NCI-H128 (cell line): ENCODE results near the gene SYNE1.

Source experiments
- DNase-seq: peaks from one replicate; lab custom pipeline; 2025; ENCODE audit not compliant: unreplicated experiment; lab: John Stamatoyannopoulos, UW

SYNE1 gene

DNA sequence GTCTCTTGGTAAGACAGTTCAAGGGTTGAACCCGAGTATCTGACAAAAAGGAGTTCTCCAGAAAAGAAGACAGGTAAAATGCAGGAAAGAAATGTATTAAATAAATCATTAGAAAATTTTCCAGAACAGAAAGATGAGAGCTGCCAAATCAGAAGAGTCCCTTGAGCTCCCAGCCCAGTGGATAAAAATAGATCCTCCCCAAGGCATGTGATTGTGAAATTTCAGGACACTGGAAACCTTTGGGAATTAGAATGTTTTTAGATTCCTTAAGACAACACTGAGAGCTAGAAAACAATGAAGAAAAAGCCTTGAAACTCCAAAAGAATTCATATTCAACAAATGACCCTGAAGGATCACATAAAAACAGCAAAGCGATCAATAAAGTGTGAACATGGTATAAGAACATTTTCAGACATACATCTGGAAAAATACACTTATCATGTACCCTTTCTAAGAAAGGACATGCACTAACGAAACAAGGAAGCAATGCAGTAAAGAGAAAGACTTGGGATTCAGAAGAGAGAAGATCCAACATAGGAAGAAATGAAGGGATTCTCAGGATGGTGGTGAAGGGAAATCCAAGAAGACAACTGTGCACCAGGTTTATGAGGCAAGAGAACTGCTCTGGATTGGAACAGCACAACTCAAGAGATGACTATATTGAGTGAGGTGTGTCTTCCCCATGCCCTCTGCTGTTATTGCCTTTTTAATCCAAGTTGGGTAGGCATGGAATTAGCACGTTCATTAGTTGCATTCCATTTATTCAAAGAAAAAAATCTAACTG, 390.4 kb downstream of the SYNE1 start:
- DNase-seq, result no peak

DNA sequence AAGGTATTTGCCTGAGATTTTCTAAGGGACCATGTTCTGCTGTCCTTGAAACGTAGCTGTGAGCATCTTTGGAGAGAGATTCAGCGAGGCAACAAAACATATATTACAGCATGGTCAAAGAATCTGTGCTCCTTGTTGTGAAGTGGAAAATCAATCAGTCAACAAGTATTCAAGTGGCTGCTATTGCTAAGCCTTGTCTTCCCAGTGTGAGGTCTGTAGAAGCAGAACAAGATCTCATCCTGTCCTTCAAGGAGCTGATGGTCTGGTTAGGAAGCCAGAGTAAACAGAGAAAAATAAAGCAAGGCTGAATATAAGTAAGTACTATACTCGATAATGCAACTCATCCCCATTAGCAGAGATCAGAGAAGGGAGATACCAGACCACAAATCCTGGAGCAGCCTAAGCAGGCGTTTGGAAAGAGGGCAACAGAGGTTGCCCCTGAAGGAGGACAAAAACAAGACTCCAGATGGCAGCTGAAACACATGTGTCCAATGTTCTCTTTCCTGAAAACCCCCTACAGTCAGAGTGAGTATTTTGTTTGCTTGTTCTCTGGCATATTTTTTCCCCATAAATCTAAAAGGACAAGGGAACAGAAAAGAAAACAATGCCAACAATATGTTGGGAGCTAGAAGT, 392.0 kb downstream of the SYNE1 start:
- DNase-seq, result no peak

DNA sequence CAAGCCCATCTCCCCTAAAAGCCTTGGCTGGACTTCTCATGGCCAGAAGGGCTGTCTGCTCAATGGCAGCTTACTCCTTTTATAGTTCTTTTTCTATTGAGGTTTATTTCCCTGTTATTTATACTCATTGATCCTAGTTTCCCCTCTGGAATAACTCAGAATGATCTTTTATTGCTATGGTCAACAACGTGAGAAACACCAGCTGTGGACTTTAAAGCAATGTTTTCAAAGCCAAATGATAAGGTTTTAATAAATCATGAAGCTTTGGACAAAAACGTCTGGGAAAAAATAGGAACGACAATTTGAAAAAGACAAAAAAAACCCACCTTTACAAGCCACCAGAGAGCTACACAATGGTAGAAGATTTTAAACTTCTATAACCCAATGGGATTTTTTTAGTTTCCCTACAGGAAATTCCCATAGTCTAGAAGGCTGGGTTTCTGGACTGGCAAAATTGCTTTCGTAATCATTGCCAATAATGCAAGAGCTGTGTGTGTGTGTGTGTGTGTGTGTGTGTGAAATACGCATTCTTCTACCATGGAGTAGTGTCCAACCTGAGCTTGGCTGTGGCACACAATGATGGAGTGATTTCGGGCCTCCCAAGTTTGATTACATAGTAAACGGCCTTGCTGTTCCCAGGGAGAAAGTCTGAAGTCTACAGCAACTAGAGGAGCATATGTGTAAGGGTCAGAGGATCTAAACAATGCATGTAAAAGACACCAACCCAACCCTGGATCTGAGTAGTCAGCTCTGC, 396.0 kb downstream of the SYNE1 start:
- no peak for DNase-seq

DNA sequence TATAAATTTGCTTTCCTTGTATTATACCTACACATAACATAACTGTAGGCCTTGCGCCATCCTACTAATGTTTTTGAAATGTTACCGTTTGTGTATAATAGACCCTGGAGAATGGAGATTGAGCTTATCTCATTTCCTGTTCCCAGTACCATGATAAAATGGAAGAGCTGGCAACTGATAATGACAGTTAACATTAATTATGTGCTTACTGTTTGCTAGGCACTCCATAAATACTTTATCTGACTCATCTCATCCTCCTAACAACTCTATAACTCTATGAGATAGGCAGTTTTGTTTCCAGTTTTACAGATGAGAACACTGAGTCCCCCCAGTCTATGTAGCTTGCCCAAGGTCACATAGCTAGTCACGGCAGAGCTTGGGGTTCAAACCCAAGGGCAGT, 396.7 kb downstream of the SYNE1 start:
- DNase-seq, result no peak

DNA sequence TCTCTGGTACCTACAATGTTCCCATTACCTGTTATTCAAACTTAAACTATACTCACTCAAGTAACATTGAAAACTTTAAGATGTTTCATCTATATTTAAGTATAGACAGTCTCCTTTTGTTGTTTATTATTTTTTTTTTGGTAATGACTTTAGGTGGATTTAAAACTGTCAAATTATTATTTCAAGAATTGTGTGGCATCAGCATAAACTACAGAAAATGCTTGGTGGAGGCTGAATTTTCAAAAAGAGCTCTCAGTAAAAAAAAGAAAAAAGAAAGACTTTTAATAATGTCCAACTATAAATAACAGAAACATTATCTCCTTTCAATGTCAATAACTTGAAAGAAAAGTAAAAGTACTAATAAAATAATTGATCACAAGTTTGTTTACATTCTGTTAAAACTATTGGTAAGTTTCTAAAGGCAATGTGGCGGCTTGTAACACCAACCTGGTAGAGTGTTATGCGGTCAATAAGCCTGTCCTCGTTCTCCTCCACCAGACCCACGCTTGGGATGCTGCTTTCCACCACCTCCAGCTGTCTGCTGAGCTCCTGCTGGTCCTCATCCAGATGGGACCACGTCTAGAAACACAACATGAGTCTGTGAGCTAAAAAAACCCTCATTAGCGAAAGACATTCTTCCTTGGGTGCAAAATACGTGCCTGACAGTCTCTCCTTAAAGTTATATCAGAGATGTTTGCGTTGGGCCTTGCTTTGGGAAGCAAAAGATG, 400.6 kb downstream of the SYNE1 start:
- no peak for DNase-seq

DNA sequence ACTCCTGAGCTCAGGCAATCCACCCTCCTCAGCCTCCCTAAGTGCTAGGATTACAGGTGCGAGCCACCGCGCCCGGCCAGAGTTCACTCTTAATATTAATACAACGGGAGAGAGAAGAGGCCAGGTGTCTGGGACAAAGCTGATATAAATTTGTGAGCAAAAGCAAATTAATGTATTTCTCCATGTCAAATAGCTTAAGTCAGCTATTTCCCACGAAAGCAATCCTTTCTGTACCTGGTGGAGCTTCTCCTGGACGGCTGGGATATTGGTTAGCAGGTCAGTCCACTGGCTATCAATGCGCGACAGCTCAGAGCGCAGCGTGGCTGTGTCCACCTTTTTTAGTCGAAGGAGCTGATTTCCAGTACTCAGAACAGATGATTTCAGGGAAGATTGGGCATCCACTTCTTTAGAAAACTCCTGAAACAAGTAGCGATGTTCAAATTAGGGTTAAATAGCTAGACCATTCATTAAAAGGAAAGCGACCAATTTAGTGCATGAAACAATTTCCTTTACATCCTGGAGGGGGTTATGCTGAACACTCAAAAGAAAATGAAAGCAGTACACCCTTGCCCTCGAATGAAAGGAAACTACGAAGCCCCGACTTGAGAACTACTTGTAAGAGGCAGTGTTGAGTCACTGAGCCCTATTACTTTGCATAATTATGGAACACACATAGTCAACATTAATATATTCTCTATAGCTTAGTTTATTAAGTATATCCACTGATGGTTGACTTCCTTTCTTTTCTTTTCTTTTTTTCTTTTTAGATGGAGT, 403.4 kb downstream of the SYNE1 start:
- DNase-seq, result no peak

DNA sequence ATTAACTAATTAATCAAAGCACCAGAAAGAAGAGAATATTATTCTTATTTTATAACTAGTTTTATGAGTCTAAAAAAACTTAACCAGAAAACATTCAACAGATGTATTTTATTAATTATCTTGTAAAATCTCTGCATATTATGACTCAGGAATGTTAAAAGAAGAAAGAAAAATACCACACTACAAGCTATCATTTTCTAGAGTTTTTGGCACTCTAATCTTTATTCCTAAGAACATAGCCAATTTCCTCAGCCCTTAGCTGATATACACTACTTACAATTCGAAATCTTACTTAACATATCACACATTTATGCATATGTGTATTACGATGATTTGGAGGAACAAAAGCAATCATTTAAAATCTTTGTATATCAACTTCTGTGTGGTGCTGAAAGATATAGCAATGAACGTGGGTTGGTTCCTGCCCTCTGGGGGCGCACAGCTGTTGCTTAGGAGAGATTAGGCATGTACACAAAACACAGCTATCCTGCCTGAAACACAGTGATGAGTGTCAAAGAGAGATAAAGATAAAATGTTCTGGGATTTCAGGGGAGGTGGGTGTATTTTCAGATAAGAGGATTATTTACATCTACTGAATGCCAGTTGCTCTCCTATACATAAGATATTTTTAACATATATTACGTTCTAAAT, 404.5 kb downstream of the SYNE1 start:
- DNase-seq, result no peak

DNA sequence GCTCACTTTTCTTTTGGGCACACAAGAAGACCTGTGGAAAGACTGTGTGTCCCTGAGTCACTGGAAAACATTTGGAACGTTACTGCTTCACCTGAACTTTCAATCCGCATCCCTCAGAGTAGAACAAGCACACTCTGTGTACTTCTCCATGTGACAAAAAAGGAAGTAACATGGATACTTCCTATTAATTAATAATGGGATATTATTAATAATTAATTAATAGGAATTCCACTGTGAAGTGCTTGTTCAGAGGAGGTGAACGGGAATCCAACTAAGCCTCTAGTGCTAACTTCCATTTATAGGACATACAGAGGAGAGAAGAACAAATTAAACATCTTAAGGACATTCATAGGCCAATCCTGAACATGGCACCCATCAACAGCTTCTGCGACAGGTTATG, 407.8 kb downstream of the SYNE1 start:
- DNase-seq, result no peak

DNA sequence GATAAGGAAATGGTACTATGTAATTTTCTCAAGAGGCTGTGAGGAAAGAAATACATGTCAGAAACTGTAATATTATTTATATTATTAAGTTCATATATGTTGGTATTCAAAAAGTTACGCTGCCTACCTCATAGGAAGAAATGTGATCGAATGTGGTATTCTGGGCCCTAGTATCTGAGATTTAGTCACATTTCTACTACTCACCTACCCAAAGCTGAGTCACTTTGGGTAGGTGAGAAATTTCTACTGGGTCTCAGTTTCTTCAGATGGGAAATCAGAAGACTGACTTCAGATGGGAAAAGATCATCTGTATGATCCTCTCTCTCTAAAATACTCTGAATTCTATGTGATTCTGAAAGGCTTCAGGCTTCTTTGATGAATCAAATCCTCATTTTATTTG, 411.0 kb downstream of the SYNE1 start:
- DNase-seq, result no peak

DNA sequence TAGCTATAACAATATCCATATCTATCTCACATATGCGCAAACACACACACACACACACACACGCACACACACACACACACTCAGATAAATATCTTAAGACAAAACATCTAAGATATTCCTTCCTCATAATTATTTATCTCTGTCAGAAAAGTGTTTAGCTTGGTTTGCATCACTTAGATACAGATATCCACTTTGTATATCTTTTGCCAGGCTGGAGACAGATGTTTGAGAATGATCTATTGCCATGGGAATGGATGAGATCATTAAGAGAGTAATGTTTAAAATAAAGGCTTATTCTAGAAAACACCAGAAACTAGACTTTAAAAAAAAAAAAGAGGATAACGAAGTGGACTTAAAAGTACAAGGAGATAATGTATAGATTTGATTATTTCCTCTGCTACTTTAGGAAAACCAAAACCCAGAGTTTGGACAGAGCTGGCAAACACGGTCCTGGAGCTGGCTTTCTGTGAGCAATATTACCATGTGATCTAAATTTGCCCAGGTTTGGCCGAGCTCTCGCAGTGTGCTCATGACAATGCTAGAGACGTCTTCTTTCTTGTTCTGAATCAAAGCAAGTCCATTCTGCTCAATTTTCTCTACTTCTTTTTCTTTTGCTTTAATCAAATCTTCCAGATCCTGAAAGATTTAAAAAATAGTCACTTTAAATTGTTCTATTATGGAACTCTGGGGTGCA, 411.8 kb downstream of the SYNE1 start:
- no peak for DNase-seq

DNA sequence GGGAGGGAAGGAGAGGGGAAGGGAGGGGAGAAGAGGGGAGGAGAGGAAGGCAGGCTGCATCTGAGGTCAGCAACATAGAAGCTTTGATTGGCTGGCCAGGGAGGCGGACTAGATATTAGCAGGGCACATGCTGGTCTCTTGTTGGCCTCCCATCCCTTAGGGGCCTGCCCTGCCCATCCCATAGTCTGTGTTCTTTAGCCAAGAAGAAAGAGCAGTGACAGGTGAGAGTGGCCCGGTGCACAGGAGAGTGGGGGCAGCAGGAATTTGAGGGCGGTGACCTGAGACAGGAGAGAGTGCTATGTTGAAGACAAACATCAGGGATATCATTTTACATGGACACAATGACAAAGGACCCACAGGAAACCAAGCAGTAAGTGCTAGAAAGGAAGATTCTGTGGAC, 413.5 kb downstream of the SYNE1 start:
- no peak for DNase-seq

DNA sequence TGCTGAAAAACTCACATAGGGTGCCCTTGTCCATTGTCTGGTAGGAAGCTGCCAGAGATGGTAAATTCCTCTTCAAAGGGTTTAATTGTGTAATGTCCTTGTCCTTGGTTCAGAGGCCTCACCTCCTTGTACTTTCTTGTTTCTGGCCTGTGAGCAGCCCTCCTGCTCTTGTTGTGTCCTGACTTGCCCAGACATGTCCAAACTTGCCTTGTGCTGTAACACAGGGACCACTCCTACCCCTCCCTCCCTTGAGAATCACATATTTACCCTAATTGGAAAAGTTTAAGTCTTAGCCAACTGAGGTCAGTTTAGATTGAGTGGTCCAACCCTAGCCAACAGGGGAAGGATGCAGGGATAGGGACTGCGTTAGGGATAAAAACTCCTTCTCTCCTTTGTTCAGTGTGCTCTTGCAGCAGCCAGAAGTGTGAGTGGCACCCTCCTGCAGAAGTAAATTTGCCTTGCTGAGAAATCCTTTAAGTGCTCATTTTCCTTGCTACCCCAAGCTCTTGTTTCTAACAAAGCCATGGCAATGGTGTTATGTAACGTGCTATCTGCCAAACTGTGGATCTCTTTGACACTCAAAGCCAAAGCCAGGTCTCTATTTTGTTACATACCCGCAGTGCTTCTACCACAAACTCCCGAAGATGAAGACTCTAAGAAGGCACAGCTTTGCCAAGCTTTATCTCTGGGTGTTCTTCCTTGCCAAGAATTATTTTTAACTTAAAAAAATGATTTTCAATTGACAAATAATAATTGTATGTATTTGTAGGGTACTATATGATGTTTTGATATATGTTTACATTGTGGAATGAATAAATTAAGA, 415.1 kb downstream of the SYNE1 start:
- DNase-seq, result no peak

DNA sequence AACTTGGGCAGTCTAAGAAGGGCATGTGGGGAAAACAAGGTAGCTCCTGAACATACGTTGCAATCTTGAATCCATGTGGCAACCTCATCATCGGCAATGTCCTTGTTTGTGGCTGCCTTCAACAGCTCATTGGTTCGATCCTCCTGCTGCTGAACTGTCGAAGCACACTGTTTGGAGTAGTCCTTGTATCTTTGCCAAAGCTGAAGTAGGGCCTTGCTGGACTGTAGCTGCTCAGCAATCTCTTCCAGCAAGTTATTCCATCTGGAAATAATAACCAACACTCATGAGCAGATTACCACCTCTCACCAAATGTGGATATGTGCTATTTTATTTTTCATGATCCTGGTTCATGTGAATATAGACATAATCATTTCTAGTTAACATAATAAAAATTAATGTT, 416.4 kb downstream of the SYNE1 start:
- DNase-seq, result no peak

DNA sequence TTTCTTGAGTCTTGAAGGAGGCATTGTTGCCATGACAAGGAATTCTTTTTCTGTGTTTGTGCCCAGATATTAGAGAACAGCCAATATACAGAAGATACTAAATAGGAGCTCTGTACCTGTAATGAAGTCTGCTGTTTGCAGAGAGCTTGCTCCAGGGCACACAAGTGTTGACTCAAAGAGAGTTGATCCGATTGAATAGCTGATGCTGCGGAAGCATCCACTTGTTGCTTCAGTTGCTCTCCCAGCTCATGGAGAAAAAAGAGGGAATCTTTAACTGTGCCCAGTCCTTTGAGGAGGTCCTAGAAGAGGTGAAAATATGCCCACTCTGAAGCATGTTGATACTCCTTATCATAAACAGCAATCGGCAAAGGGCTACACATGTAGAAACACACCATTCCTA, 418.3 kb downstream of the SYNE1 start:
- DNase-seq, result no peak

DNA sequence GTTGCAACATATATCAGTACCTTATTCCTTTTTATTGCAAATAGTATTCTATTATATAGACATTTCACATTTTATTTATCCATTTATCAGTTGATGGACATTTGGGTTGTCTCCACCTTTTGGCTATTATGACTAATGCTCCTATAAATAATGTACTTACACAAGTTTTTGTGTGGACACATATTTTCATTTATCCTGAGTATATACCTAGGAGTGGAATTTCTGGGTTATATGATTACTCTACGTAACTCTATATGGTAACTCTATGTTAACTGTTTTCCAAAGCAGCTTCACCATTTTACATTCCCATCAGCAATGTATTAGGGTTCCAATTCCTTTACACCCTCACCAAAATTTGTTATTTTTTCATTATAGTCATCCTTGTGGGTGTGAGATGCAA, 424.7 kb downstream of the SYNE1 start:
- DNase-seq, result no peak

DNA sequence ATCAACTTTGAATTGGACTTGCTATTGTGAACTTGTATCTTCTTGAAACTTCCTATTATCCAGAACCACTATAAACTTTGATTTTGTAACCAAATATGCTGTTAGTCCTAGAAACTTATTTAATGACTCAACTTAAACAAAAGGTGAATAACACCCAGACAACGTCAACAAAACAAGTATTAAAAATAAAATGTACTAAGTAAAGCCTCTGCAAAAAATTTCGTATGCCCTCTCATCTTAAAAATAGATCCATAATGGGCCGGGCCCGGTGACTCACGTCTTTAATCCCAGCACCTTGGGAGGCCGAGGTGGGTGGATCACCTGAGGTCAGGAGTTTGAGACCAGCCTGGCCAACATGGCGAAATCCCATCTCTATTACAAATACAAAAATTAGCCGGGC, 428.0 kb downstream of the SYNE1 start:
- DNase-seq, result no peak

DNA sequence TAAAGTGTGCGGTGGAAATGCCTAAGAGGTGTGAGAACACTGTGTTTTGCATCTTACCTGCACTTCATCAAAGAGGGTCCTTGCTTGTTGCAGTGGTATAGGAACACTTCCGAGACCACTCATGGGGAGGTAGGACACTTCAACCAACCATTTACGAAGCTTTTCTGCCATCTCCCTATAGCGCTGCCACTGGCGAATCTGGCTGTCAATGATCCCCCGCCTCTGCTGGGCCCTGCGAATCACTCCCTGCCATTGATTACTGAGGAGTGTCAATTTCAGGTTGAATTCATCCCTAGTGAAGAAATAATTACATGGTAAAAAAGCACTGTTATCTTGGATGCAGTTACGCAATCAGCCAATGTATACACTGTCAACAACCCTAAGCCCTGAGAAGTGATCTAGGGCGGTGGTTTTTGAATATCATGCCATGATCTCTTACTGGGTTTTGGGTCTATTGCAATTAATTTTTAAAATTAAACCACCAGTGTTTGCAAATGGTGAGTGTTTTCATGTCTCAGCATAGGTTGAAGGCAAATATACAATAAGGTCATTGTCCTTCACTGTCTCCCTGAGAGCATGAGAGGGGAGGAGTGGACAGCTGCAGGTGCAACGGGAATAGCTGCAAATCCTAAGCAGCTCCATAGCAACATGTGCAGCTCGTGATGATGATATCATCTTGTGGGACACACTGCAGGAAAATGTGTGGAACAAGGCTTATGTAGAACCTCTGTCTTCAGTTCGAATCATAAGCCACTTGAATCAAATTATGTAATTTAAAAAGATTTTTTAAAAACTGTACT, 429.0 kb downstream of the SYNE1 start:
- no peak for DNase-seq
